Ishikawa (cell line): ENCODE data around the gene IPCEF1.

Source experiments
- CEBPB ChIP-seq: IDR thresholded peaks from 2 replicates; pipeline ENCODE4 v1.6.1; 2012
- CREB1 ChIP-seq: IDR thresholded peaks from 2 replicates; pipeline ENCODE4 v1.6.1; 2012; ENCODE audit warnings: low read depth
- EGR1 ChIP-seq: IDR thresholded peaks from 2 replicates; pipeline ENCODE4 v1.6.1; 2012
- EP300 ChIP-seq: IDR thresholded peaks from 2 replicates; pipeline ENCODE4 v1.6.1; 2012; ENCODE audit warnings: borderline replicate concordance
- FOXM1 ChIP-seq: IDR thresholded peaks from 2 replicates; pipeline ENCODE4 v1.6.1; 2012; ENCODE audit warnings: low read depth, borderline replicate concordance
- MAX ChIP-seq: IDR thresholded peaks from 2 replicates; pipeline ENCODE4 v1.6.1; 2012
- TEAD4 ChIP-seq: IDR thresholded peaks from 2 replicates; pipeline ENCODE4 v1.6.1; 2012
- YY1 ChIP-seq: IDR thresholded peaks from 2 replicates; pipeline ENCODE4 v1.6.1; 2012; ENCODE audit warnings: low read depth
- TF ChIP-seq, protein P1 (sequence below): IDR thresholded peaks from 2 replicates; pipeline ENCODE4 v1.6.1; 2012; ENCODE audit warnings: low read depth, mild to moderate bottlenecking

GRCh38 chr6:154301839-154302752, 54.5 kb downstream of the IPCEF1 start:
- no peak for TF ChIP-seq TEAD4
- TF ChIP-seq CEBPB: no peak
- no peak for TF ChIP-seq FOXM1
- no peak for TF ChIP-seq EGR1
- no peak for TF ChIP-seq CREB1
- TF ChIP-seq MAX: no peak
- TF ChIP-seq, protein P1, sequence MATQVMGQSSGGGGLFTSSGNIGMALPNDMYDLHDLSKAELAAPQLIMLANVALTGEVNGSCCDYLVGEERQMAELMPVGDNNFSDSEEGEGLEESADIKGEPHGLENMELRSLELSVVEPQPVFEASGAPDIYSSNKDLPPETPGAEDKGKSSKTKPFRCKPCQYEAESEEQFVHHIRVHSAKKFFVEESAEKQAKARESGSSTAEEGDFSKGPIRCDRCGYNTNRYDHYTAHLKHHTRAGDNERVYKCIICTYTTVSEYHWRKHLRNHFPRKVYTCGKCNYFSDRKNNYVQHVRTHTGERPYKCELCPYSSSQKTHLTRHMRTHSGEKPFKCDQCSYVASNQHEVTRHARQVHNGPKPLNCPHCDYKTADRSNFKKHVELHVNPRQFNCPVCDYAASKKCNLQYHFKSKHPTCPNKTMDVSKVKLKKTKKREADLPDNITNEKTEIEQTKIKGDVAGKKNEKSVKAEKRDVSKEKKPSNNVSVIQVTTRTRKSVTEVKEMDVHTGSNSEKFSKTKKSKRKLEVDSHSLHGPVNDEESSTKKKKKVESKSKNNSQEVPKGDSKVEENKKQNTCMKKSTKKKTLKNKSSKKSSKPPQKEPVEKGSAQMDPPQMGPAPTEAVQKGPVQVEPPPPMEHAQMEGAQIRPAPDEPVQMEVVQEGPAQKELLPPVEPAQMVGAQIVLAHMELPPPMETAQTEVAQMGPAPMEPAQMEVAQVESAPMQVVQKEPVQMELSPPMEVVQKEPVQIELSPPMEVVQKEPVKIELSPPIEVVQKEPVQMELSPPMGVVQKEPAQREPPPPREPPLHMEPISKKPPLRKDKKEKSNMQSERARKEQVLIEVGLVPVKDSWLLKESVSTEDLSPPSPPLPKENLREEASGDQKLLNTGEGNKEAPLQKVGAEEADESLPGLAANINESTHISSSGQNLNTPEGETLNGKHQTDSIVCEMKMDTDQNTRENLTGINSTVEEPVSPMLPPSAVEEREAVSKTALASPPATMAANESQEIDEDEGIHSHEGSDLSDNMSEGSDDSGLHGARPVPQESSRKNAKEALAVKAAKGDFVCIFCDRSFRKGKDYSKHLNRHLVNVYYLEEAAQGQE: no peak
- no peak for TF ChIP-seq EP300
- TF ChIP-seq YY1: no peak
